Epithelial cell of esophagus (primary cell): ENCODE measurements around the gene C1QTNF1.

Experiments
- DNase-seq: peaks from one replicate; pipeline ENCODE4 v3.0.0; 2010; ENCODE audit warnings: low read depth
- H3K4me3 ChIP-seq: 2 replicates; pipeline ENCODE4 v1.5.1; 2011; ENCODE audit warnings: mild to moderate bottlenecking, low read length, control low read depth
- TF ChIP-seq, protein P1 (sequence below): IDR thresholded peaks from 2 replicates; pipeline ENCODE4 v1.5.1; 2011; ENCODE audit warnings: low read depth, mild to moderate bottlenecking, low read length, control low read depth, inconsistent platforms; ENCODE audit not compliant: insufficient read depth; ENCODE audit errors: missing control alignments

The C1QTNF1 gene

DNA sequence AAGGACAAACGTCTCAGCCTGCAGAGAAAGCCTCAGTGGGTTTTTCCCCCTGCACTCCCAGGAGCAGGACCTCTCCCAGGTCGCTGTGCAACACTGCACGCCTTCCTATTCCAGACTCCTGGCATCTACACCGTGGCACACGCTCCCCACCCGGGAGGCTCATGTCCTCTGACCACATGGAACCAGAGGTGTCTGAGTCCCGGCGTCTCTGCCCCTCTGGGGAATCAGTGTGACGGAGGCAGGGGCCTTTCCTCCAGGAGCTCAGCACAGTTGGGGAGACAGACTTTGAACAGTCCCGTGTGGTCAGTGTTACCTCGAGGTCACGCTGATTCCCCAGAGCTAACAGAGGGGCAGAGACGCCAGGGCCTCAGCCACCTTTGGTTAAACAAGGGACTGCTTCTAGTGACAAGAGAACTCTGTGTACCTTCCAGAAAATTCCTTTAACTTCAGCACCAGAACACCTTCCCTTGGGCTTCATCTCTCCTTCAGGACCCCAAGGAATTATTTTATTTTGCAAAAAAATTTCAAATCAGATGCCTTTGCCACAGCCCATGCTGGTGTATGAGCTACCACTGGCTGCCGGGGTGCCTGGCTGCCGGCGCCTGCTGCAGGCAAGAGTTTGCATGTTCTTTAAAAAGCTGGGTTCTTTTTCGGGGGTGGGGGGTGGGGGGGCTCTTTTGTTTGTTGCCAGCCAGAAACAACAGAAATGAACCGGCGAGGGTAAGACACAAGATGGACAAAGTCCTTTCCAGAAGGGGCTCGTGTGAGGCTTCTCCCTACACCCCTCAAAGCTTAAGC is 21.0 kb upstream of the C1QTNF1 start:
- TF ChIP-seq, protein P1, sequence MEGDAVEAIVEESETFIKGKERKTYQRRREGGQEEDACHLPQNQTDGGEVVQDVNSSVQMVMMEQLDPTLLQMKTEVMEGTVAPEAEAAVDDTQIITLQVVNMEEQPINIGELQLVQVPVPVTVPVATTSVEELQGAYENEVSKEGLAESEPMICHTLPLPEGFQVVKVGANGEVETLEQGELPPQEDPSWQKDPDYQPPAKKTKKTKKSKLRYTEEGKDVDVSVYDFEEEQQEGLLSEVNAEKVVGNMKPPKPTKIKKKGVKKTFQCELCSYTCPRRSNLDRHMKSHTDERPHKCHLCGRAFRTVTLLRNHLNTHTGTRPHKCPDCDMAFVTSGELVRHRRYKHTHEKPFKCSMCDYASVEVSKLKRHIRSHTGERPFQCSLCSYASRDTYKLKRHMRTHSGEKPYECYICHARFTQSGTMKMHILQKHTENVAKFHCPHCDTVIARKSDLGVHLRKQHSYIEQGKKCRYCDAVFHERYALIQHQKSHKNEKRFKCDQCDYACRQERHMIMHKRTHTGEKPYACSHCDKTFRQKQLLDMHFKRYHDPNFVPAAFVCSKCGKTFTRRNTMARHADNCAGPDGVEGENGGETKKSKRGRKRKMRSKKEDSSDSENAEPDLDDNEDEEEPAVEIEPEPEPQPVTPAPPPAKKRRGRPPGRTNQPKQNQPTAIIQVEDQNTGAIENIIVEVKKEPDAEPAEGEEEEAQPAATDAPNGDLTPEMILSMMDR: no peak
- H3K4me3 ChIP-seq: no peak overlapping the region

GRCh38 chr17:79003661-79004411 is 20.1 kb upstream of the C1QTNF1 start:
- DNase-seq: no peak
- H3K4me3 ChIP-seq: no peak overlapping the region
- TF ChIP-seq, protein P1: no peak

More for the DNA sequence above, 21.0 kb upstream of the C1QTNF1 start:
- DNase-seq: no peak

GRCh38 chr17:79005063-79005861 is 18.7 kb upstream of the C1QTNF1 start:
- no peak overlapping the region for H3K4me3 ChIP-seq
- DNase-seq: peak; percentile 74
- TF ChIP-seq, protein P1: no peak

DNA sequence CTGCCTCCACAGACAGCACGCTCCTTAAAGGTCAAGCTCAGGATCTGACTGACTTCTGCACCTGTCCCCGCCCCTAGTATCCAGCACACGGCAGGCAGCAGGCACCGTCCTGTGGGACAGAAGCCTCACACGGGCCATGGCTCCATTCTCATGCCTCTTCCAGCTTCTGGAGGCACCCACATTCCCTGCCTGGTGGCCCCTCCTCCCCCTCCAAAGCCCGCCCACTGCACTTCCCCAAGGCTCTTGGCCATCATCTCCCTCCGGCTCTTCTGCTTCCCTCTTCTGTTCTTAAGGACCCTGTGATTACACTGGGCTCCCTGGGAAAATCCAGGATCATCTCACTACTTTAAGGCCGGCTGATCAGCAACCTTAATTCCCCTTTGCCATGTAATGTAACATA is 17.9 kb upstream of the C1QTNF1 start:
- DNase-seq: no peak
- TF ChIP-seq, protein P1: no peak

DNA sequence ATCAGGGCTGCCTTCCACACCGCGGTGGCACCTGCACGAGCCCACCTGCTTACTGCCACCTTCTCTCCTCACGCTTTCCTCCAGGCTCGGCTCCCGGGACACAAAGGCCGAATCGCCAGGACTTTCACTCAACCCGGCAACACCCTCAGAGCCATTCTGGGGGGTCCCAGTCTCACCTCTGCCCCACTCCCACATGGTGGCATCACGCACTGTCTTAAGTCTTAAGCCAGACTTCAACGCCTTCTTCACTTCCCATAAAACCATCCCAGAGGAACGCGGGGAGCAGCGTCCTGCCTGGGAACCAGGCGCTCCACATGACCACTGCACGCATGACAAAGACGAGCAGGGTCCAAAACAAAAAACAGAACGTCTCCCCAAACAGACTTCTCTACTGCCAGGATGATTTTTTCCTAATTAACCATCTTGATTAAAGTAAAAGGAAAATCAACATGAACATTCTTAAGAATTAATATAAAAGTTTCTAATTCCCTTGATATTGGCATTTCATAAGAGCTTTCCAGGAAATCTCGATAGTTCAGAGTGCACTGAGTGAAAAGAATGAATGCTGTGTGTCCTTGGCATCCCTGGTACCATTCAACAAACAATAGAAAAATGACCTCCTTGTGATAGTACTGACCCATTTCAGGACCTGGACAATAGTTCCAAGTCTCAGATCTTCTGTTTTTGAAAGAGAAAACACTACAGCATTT is 17.0 kb upstream of the C1QTNF1 start:
- no peak for DNase-seq
- no peak overlapping the region for H3K4me3 ChIP-seq
- TF ChIP-seq, protein P1: no peak

More for the DNA sequence above, 17.9 kb upstream of the C1QTNF1 start:
- H3K4me3 ChIP-seq: no peak overlapping the region
